ENCODE measurements around the gene HDAC2.

GRCh38 chr6:113980937-113981554, 10.1 kb upstream of the HDAC2 start:
- TF ChIP-seq POLR2A (IDR thresholded peaks at IDR 0.05) (no peak), CTCF (IDR thresholded peaks at IDR 0.05) (no peak)

All from lower leg skin (tissue), 3 donors.